ENCODE results near the gene ATP6V0A1. TPM values are rescaled to one million over a fixed set of nuclear protein-coding genes. Genes with fewer than 3 reads are reported as not detected.

The ATP6V0A1 gene
- total and polyA plus RNA-seq, 2 of the 4 experiments (the other 2 are of a cell fraction) = 18.8 to 34.0 TPM

DNA sequence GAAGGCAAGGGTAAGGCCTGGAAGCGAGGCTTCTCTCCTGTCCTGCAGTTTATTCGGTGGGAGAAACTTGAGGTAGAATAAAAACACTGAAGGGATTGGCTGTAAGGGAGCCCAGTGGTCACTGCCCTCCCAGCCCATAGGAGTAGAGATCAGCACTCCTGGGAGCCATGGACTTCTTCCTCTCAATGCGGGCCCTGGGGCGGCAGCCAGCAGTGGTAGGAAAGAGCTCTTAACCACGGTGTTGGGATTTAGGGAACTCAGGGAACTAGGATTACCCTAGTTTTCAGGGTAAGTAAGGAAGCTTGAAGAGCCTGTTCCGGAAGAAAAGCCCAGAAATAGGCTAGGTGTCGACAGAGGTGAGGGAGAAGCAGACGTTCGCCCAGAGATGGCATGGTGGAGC, 53.6 kb downstream of the ATP6V0A1 start:
- dilution Hi-C loops (cut with HindIII; ENCODE audit: low sequenced_read_pairs, unreplicated experiment) = no loop called here
- Histone ChIP-seq H2AK9ac (replicated peaks; ENCODE audit: low read depth, low read length, poor library complexity) (peak overlapping the region; percentile 15), H2AK5ac (ENCODE audit: low read depth, low read length) (peak overlapping the region; percentile 45; the same call in 1 of the 2 replicates), H3K14ac (replicated peaks; ENCODE audit: low read depth, low read length) (peak overlapping the region; percentile 17; the same call in 1 of the 2 replicates), H3K4ac (ENCODE audit: low read depth, low read length) (peak overlapping the region; percentile 71), H3K56ac (ENCODE audit: extremely low read depth, insufficient read depth, low read length) (no peak overlapping the region), H2BK20ac (ENCODE audit: low read depth, low read length) (peak overlapping the region; percentile 5; the same call in 1 of the 2 replicates), H3K9me3 (ENCODE audit: control insufficient read depth, insufficient read depth, low read length) (no peaks in the 10 kb centered on the region), H3K27me3 (ENCODE audit: control insufficient read depth, insufficient read depth, low read length) (no peaks in the 10 kb centered on the region), H3K9ac (ENCODE audit: low read depth, low read length) (peak overlapping the region; percentile 12; the same call in 1 of the 2 replicates), H3K23ac (ENCODE audit: low read depth, low read length) (no peak overlapping the region), H4K8ac (ENCODE audit: low read depth in 2 of 2, low read length in 2 of 2) (no peak overlapping the region), H2AFZ (replicated peaks; ENCODE audit: low read length, poor library complexity) (no peak overlapping the region), H3K9me1 (ENCODE audit: insufficient read depth, low read length) (peaks cover 20% of the 10 kb centered on the region), H2BK5ac (ENCODE audit: low read depth, low read length, poor library complexity, severe bottlenecking) (no peak overlapping the region), H2BK15ac (ENCODE audit: low read depth, low read length) (no peak overlapping the region), H3K4me1 (ENCODE audit: control insufficient read depth, insufficient read depth, low read length) (peaks cover 35% of the 10 kb centered on the region), H3K79me1 (ENCODE audit: low read depth in 1 of 2, low read length in 2 of 2) (peaks cover 0 to 25% of the 10 kb centered on the region in 2 experiments; a peak in 1 of 4 replicates), H3K4me2 (ENCODE audit: low read depth, low read length) (no peak overlapping the region; the same call in 1 of the 2 replicates), H4K20me1 (ENCODE audit: insufficient read depth, low read length) (no peaks in the 10 kb centered on the region), H3K18ac (ENCODE audit: low read depth, low read length) (peak overlapping the region; percentile 33; the same call in 1 of the 2 replicates), H3K27ac (ENCODE audit: insufficient read depth, low read length) (peak overlapping the region; percentile 77; the same call in 1 of the 2 replicates), H3K36me3 (ENCODE audit: control insufficient read depth, insufficient read depth, low read length) (peaks cover 24% of the 10 kb centered on the region), H4K91ac (ENCODE audit: insufficient read depth, low read depth, low read length) (peak overlapping the region; percentile 55), H2BK120ac (ENCODE audit: low read depth, low read length) (peak overlapping the region; percentile 67; the same call in 1 of the 2 replicates), H3K4me3 (ENCODE audit: insufficient read depth, low read depth, low read length) (no peak overlapping the region), H4K5ac (ENCODE audit: low read depth, low read length) (peak overlapping the region; percentile 76; the same call in 1 of the 2 replicates)
- ChIA-PET POLR2A (ENCODE audit: unreplicated experiment) (no interaction called here), CTCF (interaction anchor here (0.8 kb wide), 1 partner anchor 106 kb away, joined by 4 read pairs; no protein-coding TSS in a partner anchor)
- WGBS, 2 experiments (ENCODE audit: extremely low coverage in 2 of 2, insufficient read length in 1 of 2) = no CpG with 5 or more reads among the region's 9 CpGs
- TF ChIP-seq RAD21 (IDR thresholded peaks at IDR 0.05; ENCODE audit: low read length) = no peak
- TF ChIP-seq, protein P1, sequence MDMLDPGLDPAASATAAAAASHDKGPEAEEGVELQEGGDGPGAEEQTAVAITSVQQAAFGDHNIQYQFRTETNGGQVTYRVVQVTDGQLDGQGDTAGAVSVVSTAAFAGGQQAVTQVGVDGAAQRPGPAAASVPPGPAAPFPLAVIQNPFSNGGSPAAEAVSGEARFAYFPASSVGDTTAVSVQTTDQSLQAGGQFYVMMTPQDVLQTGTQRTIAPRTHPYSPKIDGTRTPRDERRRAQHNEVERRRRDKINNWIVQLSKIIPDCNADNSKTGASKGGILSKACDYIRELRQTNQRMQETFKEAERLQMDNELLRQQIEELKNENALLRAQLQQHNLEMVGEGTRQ (IDR thresholded peaks at IDR 0.05; ENCODE audit: low read depth, low read length) = no peak
- TF ChIP-seq POLR2A (IDR thresholded peaks at IDR 0.05; ENCODE audit: low read depth, low read length) = no peak
- no peak for TF ChIP-seq RFX5 (IDR thresholded peaks at IDR 0.05; ENCODE audit: low read depth, low read length)
- no peak for TF ChIP-seq FOS (IDR thresholded peaks at IDR 0.05; ENCODE audit: low read depth, low read length)
- in situ Hi-C loops (cut with MboI; ENCODE audit: low sequenced_read_pairs) = no loop called here
- BruUV-seq (replicated peaks) = no TSS peak
- intact Hi-C loops (cut with micrococcal nuclease) = no loop called here
- DNase-seq = no peak
- ATAC-seq (ENCODE audit: low read depth) = no peak

All from IMR-90 (cell line).